GM18498 (cell line): ENCODE results near the gene LRRC75A.

Source experiments
- ATAC-seq: cut with Tn5 transposase; IDR thresholded peaks from one replicate; pipeline ENCODE4 v1.9.1; 2021; ENCODE audit warnings: mild to moderate bottlenecking, moderate library complexity; ENCODE audit not compliant: unreplicated experiment

Gene LRRC75A

GRCh38 chr17:16473044-16474011 is 18.7 kb downstream of the LRRC75A start:
- ATAC-seq, result no peak

GRCh38 chr17:16472539-16472938 is 19.5 kb downstream of the LRRC75A start:
- no peak for ATAC-seq

- ATAC-seq, result no peak
Observed at GRCh38 chr17:16471295-16471694, 20.7 kb downstream of the LRRC75A start.

- ATAC-seq, result no peak
Observed at GRCh38 chr17:16470265-16470664, 21.7 kb downstream of the LRRC75A start.

GRCh38 chr17:16468428-16468992 is 23.5 kb downstream of the LRRC75A start:
- no peak for ATAC-seq

DNA sequence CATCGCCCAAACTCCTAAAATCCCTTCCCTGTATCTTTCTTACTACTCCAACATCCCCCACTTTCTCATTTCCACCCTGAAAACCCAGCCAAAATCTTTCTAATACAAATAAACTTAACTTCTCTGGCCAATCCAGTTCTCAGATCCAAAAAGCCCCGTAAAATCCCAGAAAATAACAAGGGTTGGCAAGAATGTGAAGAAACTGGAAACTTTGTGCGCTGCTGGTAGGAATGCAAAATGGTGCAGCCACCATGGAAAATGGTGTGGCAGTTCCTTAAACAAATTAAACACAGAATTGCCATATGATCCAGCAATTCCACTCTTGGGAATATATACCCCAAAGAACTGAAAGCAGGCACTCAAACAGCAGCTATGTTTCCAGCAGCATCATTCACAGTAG is 24.1 kb downstream of the LRRC75A start:
- no peak for ATAC-seq

GRCh38 chr17:16467044-16467443 is 24.9 kb downstream of the LRRC75A start:
- no peak for ATAC-seq

GRCh38 chr17:16466407-16466806 is 25.6 kb downstream of the LRRC75A start:
- ATAC-seq, result no peak

DNA sequence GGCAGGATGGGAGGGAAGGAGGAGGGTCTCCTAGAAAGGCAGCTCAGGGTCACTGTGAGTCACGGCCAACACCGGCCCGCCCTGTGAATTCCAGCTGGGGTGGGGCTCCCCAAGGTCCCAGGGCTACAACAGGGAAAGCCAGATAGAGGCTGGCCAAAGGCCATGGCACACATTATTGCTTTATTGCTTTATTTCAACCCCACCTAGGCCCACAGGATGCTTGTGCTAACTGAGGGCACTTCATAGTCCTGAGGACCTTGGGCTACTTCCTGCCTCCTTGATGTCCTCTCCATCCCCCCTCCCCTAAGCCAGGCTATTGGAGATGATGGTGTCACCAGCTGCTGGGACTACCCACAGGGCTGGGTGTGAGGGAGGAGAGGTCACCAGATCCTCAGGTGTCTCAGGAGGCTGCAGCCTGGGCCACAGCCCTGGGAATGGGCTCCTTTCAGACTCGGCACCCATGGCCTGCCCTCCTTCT is 26.1 kb downstream of the LRRC75A start:
- ATAC-seq, result no peak

GRCh38 chr17:16465052-16465312 is 27.0 kb downstream of the LRRC75A start:
- ATAC-seq, result no peak

GRCh38 chr17:16464303-16465051 is 27.5 kb downstream of the LRRC75A start:
- no peak for ATAC-seq

GRCh38 chr17:16463358-16464302 is 28.4 kb downstream of the LRRC75A start:
- ATAC-seq, result no peak

- no peak for ATAC-seq
Observed at GRCh38 chr17:16462070-16462864, 29.7 kb downstream of the LRRC75A start.

DNA sequence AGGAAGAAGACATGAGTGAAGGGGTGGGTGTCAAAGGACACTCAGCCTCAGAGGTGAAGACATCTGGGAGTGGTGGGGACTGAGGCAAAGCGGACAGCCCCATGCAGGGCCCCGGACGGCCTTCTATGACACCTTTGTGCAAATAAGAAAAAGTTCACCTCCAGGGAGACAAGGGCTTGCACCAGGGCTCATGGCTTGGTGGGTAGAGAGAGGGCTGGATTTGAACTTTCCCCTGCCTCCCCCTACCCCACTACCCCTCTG is 30.5 kb downstream of the LRRC75A start:
- no peak for ATAC-seq

- ATAC-seq, result no peak
Observed at GRCh38 chr17:16460796-16461605, 31.0 kb downstream of the LRRC75A start.

GRCh38 chr17:16459855-16460550 is 32.0 kb downstream of the LRRC75A start:
- ATAC-seq, result no peak

- ATAC-seq, result no peak
Observed at GRCh38 chr17:16459271-16459670, 32.7 kb downstream of the LRRC75A start.

- ATAC-seq, result no peak
Observed at GRCh38 chr17:16456742-16457316, 35.2 kb downstream of the LRRC75A start.
